ENCODE measurements around the gene TUBB4B.

DNA sequence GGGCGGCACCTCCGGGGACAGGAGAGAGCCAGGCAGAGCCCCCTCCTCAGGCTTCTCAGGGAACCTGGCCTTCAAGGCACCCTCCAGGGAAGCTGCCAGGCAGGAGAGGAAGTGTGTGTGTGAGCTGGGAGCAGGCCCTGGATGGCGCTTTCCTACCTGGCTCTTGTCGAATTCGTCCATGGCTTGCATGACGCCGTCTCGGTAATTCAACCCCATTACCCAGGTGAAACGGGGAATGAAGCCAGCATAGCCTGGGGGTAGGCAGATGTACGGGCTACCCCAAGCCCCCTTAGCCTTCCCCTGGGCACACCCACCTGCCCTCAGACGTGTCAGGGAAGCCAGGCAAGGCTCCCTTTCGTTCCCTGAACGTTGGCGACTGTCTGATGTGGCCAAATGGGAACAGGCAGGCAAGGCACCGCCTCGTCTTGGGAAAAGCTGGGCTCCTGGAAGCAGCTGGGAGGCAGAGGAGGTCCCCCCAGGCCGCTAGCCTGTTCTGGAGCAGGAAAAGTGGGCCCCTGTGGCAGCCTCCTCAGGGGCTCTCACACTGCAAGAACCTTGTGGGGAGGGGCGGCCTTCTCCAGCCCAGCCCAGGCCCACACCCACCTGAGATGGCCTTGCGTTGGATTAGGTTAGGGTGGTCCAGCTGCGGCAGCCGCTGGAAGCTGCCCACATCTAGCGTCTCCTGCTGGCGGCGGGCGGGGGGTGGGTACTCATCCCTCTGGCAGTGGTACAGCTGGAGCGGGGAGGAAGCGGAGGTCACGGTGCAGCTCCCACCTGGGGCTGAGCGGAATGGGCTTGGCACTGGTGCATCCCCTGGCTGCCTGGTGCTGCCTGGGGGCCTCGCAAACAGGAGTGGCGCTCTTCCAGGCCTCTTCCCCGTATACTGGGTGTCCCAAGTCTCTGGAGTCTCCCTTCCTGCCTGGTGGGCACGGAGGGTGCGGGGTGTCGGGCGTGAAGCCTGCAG lies 3.7 kb downstream of the TUBB4B start:
- TF ChIP-seq, protein P1, sequence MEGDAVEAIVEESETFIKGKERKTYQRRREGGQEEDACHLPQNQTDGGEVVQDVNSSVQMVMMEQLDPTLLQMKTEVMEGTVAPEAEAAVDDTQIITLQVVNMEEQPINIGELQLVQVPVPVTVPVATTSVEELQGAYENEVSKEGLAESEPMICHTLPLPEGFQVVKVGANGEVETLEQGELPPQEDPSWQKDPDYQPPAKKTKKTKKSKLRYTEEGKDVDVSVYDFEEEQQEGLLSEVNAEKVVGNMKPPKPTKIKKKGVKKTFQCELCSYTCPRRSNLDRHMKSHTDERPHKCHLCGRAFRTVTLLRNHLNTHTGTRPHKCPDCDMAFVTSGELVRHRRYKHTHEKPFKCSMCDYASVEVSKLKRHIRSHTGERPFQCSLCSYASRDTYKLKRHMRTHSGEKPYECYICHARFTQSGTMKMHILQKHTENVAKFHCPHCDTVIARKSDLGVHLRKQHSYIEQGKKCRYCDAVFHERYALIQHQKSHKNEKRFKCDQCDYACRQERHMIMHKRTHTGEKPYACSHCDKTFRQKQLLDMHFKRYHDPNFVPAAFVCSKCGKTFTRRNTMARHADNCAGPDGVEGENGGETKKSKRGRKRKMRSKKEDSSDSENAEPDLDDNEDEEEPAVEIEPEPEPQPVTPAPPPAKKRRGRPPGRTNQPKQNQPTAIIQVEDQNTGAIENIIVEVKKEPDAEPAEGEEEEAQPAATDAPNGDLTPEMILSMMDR (IDR thresholded peaks at IDR 0.05; ENCODE audit: insufficient read depth, low read length, poor library complexity, severe bottlenecking) = no peak
- no peak for TF ChIP-seq EZH2phosphoT487 (conservative IDR thresholded peaks at IDR 0.05; ENCODE audit: low read length)
